DMS 273 (cell line): ENCODE data around the gene ACSS1.

Source experiments
- DNase-seq: peaks from one replicate; lab custom pipeline; 2025; ENCODE audit not compliant: unreplicated experiment; lab: John Stamatoyannopoulos, UW

ACSS1 gene

DNA sequence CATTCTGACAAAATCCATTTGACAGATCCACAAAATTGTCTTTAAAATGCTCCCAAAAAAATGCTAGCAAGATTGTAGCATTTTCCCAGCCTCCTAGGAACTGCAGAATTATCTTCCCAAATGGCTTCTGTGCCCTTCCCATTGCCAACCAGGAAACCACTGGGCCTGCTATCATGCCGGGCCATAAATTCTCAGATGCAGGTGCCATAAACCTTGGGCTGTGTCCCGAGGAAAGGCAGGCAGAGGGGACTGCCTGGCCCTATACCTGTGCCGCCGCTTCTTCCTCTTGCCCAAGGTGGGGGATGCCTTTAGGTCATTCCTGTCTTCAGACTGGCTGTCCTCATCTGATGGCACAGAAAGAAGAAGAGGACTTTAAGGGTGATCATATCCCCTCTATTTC lies 21.2 kb upstream of the ACSS1 start:
- no peak for DNase-seq

DNA sequence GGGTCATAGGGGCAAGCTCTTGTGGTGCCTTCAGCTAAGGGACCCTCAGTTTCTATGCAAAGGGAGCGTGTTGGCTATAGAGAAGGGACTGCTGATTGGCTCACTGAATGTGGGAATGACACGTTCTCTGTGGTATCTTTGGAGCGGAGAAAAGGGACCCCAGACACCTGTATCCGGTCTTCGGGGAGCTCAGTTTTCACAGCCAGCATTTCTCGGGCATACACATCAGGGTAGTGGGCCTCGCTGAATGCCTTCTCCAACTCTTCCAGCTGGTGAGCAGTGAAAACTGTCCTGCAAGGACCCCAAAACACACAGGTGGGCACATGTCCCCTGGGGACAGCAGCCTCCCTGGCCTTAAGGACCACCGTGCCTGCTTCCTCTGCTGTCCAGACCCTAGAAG lies 20.7 kb upstream of the ACSS1 start:
- DNase-seq, result no peak

DNA sequence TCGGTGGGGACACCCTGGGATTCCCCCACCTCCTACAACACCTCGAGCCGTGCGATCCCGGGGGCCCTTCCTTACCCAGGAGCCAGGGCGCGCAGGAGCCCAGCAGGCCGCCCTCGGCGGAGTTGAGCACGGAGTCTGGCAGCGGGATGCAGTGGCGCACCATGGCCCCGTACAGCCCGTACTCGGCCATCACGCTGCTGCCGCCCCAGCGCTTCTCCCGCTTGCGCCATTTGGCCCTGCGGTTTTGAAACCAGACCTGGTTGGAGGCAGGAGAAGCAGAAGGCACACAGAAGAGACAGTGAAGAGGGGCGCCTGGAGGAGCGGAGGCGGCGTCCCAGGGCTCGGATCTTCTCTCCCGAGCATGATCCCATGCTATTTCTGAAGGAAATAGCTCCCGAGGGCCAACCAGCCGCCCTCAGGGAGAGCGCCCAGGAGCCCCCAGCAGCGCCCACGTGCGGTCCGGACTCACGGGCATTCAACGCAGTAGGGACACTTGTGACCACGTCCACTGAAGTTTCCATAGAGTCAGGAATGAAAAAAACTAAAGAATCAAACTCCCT lies 19.8 kb upstream of the ACSS1 start:
- DNase-seq, result peak; percentile 47

DNA sequence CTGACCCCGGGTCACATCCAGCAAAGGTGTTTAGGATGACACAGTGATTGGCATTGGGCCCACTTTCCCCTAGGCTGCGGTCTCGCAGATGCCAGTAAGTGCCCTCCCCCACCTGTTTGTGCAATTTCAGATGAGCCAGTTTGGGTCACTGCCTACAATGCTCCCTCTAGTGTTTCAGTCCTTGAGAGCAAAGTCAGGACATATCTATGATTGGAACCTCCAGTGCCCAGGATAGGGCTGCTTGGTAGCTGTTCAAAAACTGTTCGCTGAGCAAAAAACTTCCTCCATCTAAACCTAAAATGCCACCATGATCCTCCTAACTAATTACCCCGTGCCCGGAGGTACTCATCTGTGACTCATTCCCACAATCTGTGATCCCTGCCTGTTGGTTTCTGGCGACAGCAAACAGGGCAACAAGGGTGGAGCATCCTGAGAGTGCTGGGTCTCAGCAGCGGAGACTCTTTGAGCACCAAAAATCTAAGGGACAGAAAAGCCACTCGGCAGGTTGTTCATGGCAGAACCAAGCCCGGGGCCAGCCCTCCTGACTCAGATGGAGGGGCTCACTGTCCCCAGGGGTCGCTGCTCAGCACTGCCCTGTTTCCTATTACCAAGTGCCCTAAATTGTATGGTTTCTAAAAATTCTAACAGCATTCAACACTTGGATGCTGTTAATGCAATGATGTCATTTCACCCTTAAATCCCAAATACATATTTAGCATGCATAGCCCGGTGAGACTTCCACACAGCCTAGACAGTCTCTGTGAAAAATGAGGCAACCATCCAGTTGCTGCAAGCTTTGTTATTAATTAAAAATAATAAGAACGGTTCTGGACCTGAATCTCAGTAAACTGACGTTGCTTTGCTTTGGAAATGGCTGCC lies 19.0 kb upstream of the ACSS1 start:
- DNase-seq, result peak; percentile 78

DNA sequence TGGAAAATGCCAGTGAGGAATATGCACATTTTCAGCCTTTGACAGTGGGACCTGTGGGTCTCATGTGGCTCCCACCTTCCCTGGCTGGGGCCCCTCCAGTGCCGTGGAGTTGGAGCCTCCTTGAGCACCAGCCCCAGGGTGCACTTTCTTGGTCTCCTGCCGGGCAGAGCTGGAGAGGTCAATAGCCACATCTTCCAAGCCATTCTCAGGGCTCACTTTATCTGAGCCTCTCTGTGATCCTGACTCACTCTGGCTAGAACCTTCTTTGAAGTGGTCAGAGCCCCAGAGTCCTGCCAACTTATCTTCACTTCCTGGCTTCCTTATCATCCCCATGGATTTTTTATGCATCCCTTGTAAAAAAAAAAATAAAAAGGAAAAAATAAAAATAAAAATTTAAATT lies 18.3 kb upstream of the ACSS1 start:
- no peak for DNase-seq

DNA sequence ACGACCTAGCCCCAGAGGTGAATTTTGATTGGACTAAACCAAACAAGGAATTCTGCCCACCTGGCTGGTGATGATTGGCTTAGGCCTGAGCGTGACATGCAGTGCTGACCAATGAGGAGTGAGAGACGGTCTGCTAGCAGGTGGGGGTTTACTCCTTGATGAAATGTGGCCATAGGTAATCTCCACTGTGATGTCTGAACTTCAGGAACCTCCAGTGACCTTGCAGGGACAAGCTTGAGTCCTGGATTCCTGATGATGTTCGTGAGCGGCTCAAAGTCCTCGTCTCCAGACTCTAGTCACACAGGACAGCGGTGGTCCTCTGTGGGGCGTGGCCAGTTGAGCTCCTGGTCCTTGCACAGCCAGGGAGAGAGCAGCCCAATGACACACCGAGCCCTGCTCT lies 15.6 kb upstream of the ACSS1 start:
- no peak for DNase-seq

DNA sequence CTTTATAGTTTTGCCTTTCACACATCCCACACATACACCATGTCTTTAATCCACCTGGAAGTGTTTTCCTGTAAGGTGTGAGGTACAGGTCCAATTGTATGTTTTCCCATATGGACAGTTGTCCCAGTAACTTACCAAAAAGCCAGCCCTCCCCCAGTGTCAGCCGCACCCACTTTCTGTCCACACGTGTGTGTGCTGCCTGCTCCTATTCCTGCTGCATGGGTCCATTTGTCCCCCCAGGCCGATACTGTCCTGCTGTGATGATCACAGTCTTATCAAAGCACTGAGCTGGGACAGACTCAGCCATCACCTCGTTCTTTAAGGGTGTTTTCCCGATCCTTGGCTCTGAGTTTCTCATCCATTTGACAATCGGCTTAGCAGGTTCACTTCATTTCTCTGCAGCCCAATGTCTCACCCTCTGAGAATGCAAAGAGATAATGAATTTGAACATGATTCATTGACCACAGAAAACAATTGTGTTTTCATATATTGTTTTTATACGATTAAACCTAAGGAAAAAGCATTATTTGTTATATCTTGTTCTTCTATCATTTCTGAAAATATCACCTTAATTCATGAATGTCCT lies 14.4 kb upstream of the ACSS1 start:
- DNase-seq, result no peak

DNA sequence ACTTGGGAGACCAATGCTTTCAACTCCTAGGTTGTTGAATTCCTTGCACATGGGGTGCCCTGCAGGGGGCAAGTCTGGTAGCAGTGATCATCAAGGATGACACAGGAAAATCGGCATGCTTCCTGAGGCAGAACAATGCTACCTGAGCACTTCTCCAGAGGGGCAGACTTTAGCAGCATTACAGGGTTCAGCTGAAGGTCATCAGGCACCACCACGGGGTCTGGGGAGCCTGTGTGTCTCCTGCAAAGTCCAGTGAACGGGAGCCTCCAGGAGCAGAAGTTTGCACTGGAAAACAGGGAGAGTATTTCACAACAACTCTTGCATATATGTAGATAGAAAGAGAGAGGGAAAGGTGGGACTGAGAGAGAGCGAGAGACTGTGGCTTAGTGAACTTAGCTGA lies 13.8 kb upstream of the ACSS1 start:
- no peak for DNase-seq

DNA sequence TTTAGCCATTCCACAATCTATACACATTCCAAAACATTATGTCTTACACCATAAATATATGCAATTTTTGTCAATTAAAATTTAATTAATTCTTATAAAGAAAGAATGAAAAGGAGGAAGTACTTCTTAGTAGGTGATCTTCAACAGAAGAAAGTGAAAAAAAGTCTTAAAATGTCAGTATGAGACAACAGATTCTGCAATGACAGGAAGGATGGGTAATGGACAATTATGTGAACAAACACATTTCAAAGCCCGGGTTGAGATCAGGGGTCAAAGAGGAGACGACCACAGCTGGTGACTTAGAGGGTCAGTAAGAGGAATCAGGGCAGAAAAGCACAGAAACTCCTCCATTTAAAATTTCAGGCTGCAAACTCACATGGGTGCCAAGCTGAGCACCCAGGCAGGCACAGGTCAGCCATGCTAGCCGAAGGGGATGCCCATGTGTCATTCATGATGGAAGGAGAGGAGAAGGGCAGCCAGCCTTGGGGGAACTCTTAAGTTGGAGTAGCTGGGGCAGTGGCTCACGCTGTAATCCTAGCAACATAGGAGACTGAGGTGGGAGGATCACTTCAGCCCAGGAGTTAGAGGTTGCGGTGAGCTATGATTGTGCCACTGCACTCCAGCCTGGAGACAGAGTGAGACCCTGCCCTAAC lies 13.0 kb upstream of the ACSS1 start:
- DNase-seq, result no peak

DNA sequence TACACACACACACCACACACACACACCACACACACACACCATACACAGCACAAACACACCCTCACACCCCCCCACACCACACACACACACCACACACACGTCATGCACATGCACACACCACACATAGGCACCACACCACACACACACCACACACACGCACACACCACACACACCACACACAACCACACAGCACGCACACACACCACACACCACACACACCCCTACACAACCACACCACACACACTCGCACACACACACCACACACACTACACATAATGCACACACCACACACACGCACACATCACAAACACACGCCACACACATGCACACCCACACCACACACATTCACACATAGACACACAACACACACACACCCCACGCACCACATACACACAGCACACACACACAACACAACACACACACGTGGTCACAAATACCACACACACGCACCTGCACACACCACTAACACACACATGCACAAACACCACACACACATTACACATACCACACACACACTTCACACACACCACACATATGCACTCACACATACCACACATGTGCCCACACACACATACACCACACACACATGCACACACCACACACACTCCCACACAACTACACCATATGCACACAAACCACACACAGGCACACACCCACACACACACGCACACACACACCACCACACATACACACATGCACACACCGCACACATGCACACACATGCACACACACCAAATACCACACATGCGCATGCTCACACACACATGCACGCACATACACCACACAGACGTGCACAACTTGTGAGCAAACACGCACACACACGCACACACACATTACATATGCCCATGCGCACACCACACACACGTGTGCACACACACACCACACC lies 9.4 kb upstream of the ACSS1 start:
- DNase-seq, result no peak

DNA sequence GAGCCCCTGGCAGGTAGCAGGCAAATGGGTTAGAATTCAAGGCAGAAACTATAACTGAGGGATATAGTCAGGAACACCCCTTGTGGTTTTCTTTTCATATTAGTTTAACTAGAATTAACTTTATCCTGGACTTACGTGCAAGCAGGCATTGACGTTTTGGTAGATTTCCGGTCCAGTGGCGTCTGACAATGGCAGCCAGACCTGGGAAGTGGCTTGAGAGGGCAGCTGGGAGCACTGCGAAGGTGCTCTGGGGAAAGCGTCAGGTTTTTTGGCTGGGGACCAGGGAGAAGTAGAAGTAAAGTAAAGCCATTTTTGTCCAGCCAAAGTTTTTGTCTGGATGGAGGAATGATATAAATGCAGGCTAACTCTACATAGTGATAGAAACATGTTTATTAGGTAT lies 8.4 kb upstream of the ACSS1 start:
- DNase-seq, result peak; percentile 44

DNA sequence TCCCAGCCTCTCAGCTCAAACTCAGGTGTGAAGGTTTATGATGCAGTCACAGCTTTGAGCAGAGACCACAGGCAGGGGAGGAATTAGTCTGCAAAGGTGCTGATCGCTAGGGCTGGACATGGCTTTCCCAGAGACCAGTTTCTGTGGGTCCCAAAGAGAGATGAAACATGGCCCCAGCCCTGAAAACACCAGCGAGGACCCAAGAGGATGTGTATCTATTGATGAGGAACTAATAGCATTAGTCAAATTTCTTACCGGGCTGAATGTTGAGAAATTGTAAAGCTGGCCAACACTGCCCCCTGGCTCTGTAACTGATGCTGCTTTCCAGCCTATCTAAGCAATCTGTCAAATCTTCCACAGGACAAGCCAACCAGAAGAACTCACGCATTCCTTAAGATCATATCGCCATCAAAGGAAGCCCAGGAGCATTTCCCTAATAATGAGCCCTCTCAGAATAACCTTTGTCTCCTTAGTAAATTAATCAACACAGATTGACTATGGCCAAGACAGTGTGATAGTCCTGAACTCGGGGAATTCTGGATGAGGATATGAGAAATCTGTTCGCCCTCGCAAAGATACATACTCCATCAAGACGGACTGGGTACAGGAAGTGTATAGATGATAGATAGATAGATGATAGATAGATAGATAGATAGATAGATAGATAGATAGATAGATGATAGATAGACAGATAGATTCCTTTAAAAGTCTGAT lies 7.8 kb upstream of the ACSS1 start:
- DNase-seq, result peak; percentile 78

DNA sequence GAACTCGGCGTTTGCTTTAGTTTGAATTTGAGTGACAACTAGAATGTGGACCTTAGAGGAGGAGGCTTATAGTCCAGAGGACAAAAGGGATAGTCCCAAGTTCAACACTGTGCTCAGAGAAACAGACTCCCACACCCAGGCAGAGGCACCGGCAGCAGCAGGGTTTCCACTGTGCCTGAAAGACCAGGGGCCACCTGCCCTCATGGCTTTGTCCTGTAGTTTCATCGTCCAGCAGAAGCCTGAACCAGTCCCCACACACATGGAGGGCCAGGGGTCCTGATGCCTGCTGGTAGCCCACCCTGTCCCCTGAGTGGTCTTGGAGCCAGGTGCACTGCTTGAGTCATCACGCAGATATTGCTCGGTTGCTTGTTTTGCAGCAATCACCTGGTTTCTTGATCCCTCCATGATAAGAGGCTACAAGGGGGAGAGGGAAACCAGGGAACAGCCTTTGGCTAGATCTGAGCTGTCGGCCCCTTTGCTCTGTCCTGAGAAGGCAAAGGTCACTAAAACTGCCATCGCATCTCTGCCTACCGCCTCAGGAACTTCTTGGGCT lies 7.2 kb upstream of the ACSS1 start:
- DNase-seq, result no peak

DNA sequence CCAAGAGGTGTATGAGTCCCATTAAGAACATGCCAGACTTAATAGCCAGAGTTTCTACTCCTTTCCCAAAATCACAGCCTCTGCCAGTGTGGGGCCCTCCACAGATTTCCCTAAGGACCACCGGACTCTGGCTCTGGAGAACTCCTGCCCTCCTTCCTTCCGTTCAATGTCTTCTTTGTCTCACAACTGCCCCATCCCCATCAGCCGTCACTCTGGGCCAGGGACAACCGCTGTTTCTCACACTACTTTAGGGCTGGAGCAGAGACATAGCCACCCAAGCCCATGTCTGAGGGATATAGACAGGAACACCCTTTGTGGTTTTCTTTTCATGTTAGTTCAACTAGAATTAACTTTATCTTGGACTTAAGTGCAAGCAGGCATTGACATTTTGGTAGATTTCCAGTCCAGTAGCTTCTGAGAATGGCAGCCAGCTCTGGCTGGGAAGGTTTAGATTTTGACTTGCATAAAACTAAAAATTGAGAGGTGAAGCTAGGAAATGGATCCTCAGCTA lies 6.7 kb upstream of the ACSS1 start:
- no peak for DNase-seq

DNA sequence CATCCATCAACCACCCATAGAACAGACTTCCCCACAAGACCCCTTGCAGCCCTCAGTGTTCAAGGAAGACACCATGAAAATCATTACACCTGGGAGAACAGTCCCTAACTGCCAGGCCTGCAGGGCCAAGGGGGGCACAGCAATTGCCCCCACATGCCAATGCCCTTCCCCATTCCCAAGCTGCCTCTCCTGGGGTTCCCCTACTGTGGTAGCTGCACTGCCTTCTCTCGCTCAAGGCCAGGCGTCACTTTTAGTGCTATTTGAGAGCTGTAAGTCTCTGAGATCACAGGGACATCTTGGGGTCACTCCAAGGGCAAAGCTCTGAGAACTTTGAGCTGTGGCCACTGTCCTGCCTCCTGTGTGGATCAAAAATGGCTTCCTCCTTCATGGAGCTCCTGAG lies 6.0 kb upstream of the ACSS1 start:
- DNase-seq, result no peak

DNA sequence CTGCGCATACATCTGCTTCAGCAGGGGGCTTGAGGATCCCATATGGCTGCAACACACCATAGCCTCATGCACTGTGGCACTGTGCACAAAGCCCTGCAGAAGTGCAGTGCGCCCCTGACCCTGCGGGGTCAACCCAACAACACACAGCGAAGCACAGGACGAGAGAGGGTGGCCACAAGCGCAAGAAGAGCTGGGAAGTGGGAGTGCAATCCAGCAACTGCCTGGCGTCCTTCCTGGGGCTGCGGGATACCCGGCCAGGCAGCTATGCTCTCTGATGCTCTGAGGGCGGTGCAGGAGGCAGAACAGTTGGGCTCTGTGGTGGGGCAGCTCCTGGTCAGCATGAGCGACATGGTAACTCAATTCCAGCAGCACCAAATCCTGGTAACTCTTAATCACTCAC lies 5.6 kb upstream of the ACSS1 start:
- DNase-seq, result no peak

DNA sequence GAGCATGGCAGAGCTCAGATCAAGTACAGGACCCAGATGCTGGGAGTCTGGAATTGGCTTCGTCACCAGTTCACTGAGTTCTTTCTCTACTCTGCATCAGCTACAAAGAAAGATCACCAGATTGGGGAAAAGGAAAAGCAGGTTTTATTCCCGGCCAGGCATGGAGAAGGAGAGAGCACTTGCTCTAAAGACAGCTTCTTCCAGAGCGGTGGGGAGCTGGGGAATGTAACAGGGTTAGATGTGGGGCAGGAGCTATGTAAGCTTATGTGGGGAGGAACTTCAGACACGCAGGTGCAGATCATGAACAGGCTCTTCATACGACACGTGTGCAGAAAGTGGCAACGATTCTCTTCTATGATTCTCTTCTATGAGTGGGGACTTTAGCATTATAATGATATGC lies 4.9 kb upstream of the ACSS1 start:
- no peak for DNase-seq

DNA sequence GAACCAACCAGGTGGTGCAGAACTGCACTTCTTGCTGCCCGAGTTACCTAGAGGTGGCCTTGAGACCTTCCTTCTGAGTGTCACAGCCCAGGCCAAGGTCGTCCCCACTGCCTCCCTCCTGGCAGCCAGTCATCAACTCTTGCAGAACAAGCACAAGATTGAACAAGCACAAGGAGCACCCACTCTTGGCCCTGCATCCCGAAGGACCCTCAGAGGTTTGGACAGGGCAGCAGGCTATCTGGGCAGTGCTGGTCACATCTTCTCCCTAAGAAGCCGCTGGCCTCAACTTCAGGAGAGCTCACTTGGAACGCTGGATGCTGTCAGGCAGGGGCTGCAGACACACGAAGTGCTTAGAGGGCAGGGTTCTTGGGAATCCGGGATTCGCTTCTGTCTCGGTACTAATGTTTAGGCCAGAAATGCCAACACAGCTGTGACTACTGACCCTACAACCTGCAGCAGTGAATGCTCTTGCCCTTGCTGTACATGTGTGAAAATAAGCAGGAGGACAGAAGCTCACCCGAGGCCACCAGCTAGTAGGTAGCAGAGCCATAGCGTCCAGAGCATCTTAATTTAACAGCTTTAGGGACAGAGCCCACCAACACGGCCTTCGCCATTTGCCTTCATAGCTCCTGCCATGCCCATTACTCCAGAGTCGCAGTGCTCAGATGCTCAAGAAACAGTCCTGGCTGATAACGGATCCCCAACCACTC lies 4.0 kb upstream of the ACSS1 start:
- DNase-seq, result no peak

DNA sequence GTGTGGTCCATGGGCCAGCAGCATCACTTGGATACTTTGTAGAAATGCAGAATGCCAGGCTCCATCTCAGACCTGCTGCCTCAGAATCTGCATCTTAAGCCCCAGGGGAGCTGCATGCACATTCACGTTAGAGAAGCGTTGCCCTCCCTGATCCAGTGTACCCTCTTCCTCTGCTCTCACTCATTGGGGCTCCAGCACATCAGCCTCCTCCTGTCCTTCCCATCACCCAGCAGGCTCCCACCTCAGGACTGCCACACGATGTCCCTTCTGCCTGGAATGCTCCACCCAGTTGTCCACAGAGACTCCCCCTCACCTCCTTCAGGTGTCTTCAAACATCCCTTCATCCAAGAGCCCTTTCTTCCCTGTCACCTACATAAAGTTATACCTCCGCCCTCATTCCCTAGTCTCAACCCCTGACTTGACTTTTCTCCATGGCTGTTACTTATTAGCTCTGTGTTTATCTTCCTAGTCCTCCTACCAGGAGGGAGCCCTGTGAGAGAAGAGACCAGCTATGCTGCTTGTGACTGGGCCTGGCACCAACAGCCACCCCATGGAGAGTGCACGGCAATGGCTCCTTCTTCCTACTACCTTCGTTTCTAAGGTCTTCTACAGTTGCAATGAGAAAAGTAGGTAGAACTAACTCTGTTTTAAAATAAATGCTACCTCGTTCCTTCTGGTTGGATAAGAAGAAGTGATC lies 3.3 kb upstream of the ACSS1 start:
- no peak for DNase-seq
